ENCODE results near the gene MYL10. TPM values are rescaled to one million over a fixed set of nuclear protein-coding genes. Genes with fewer than 3 reads are reported as not detected.

Gene MYL10
- total RNA-seq, 1 experiment from 2014 or later = not detected

DNA sequence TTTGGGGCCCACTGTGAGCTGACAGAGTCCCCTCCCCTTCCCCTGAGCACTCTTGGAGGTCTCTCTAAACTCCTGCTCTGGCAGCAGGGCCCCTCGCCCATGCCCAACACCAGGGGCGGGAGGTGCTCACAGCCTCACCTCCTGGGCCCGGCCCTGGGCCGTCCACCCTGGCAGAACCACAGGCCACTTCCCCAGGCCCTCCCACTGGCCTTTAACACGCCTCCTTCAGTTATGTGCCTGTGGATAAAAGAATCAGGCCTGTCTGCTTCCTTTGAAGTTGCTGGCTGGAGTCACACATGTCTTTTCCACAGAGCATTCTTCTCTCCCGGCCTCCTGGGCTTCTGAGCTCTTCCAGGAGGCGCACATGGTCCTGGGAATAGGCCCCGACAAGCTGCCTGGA lies 10.2 kb downstream of the MYL10 start:
- H3K4me1 Mint-ChIP-seq (ENCODE audit: low read depth, unreplicated experiment) = peaks cover 12% of the 10 kb centered on the region
- intact Hi-C loops (cut with micrococcal nuclease; ENCODE audit: unreplicated experiment) = no loop called here
- no peaks in the 10 kb centered on the region for H3K9me3 Mint-ChIP-seq (ENCODE audit: unreplicated experiment)
- DNase-seq = no peak
- no peaks in the 10 kb centered on the region for H3K27me3 Mint-ChIP-seq (ENCODE audit: insufficient read depth, unreplicated experiment)
- H3K4me1 ChIP-seq = peaks cover 4% of the 10 kb centered on the region; the same call in 1 of the 2 replicates
- H3K9me3 ChIP-seq = no peaks in the 10 kb centered on the region
- H3K4me3 ChIP-seq (ENCODE audit: low read depth, low read length) = no peak overlapping the region
- ChIA-PET POLR2A (no interaction called here), CTCF (interaction anchor here (1.0 to 1.1 kb wide), 2 partner anchors 11 to 76 kb away, joined by 3 to 5 read pairs; no protein-coding TSS in a partner anchor)
- BruUV-seq (replicated peaks) = no TSS peak
- H3K36me3 Mint-ChIP-seq (ENCODE audit: insufficient read depth, unreplicated experiment) = peaks cover 6% of the 10 kb centered on the region
- H3K27ac Mint-ChIP-seq (ENCODE audit: unreplicated experiment) = peak overlapping the region; percentile 70
- no peaks in the 10 kb centered on the region for H3K36me3 ChIP-seq (ENCODE audit: control insufficient read depth, insufficient read depth, low read length)
- no peaks in the 10 kb centered on the region for H3K27me3 ChIP-seq (replicated peaks; ENCODE audit: control insufficient read depth, insufficient read depth, low read length)
- no peak overlapping the region for H3K4me3 Mint-ChIP-seq (ENCODE audit: unreplicated experiment)
- no peak for TF ChIP-seq CTCF (IDR thresholded peaks at IDR 0.05; ENCODE audit: insufficient read depth in 1 of 2, low read depth in 1 of 2, low read length in 1 of 2, severe bottlenecking in 1 of 2, unreplicated experiment in 1 of 2)

GRCh38 chr7:101618207-101618839 lies 10.8 kb downstream of the MYL10 start:
- intact Hi-C loops (cut with micrococcal nuclease; ENCODE audit: unreplicated experiment) = no loop called here
- DNase-seq = no peak
- POLR2A ChIA-PET = no interaction called here
- no peaks in the 10 kb centered on the region for H3K36me3 ChIP-seq (ENCODE audit: control insufficient read depth, insufficient read depth, low read length)
- Mint-ChIP-seq H3K27ac (ENCODE audit: unreplicated experiment) (peak overlapping the region; percentile 70), H3K4me3 (ENCODE audit: unreplicated experiment) (no peak overlapping the region), H3K4me1 (ENCODE audit: low read depth, unreplicated experiment) (peaks cover 12% of the 10 kb centered on the region), H3K27me3 (ENCODE audit: insufficient read depth, unreplicated experiment) (no peaks in the 10 kb centered on the region), H3K36me3 (ENCODE audit: insufficient read depth, unreplicated experiment) (peaks cover 6% of the 10 kb centered on the region), H3K9me3 (ENCODE audit: unreplicated experiment) (no peaks in the 10 kb centered on the region)
- H3K4me3 ChIP-seq (ENCODE audit: low read depth, low read length) = no peak overlapping the region
- H3K9me3 ChIP-seq = no peaks in the 10 kb centered on the region
- no TSS peak for BruUV-seq (replicated peaks)
- H3K27me3 ChIP-seq (replicated peaks; ENCODE audit: control insufficient read depth, insufficient read depth, low read length) = no peaks in the 10 kb centered on the region
- TF ChIP-seq CTCF (IDR thresholded peaks at IDR 0.05; ENCODE audit: insufficient read depth in 1 of 2, low read depth in 1 of 2, low read length in 1 of 2, severe bottlenecking in 1 of 2, unreplicated experiment in 1 of 2) = no peak
- CTCF ChIA-PET = interaction anchor here (1.0 to 1.1 kb wide), 2 partner anchors 12 to 75 kb away, joined by 3 to 5 read pairs; no protein-coding TSS in a partner anchor
- H3K4me1 ChIP-seq = peaks cover 4% of the 10 kb centered on the region; the same call in 1 of the 2 replicates

DNA sequence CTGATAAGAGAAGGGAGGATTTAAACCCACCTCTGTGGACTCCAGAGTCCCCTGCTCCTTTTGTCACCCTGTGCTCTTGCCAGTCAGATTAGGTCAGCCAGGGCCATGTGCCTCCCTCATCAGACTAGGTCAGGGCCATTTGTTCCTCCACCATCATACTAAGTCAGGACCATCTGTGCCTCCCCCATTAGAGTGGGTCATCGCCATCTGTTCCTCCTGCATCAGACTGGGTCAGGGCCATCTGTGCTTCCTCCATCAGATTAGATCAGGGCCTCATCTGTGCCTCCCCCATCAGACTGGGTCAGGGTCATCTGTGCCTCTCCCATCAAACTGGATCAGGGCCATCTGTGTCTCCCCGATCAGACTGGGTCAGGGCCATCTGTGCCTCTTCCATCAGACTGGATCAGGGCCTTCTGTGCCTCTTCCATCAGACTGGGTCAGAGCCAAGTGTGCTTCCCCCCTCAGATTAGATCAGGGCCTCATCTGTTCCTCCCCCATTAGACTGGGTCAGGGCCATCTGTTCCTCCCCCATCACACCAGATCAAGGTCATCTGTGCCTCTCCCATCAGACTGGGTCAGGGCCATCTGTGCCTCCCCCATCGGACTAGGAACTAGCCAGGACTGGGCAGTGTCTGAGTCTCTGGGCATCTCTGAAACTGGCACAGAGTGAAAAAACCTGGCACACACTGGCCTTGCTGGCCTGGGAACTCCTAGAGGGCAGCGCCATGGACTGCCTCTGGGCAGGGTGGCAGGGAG lies 11.5 kb downstream of the MYL10 start:
- no peak for TF ChIP-seq CTCF (IDR thresholded peaks at IDR 0.05; ENCODE audit: insufficient read depth in 1 of 2, low read depth in 1 of 2, low read length in 1 of 2, severe bottlenecking in 1 of 2, unreplicated experiment in 1 of 2)
- no peaks in the 10 kb centered on the region for H3K36me3 ChIP-seq (ENCODE audit: control insufficient read depth, insufficient read depth, low read length)
- intact Hi-C loops (cut with micrococcal nuclease; ENCODE audit: unreplicated experiment) = no loop called here
- no peaks in the 10 kb centered on the region for H3K9me3 ChIP-seq
- Mint-ChIP-seq H3K4me3 (ENCODE audit: unreplicated experiment) (no peak overlapping the region), H3K4me1 (ENCODE audit: low read depth, unreplicated experiment) (peaks cover 12% of the 10 kb centered on the region), H3K27me3 (ENCODE audit: insufficient read depth, unreplicated experiment) (no peaks in the 10 kb centered on the region), H3K9me3 (ENCODE audit: unreplicated experiment) (no peaks in the 10 kb centered on the region), H3K36me3 (ENCODE audit: insufficient read depth, unreplicated experiment) (peaks cover 11% of the 10 kb centered on the region), H3K27ac (ENCODE audit: unreplicated experiment) (no peak overlapping the region)
- peaks cover 4% of the 10 kb centered on the region; the same call in 1 of the 2 replicates for H3K4me1 ChIP-seq
- no peak overlapping the region for H3K4me3 ChIP-seq (ENCODE audit: low read depth, low read length)
- no peaks in the 10 kb centered on the region for H3K27me3 ChIP-seq (replicated peaks; ENCODE audit: control insufficient read depth, insufficient read depth, low read length)
- ChIA-PET POLR2A (no interaction called here), CTCF (no interaction called here)
- BruUV-seq (replicated peaks) = no TSS peak
- no peak for DNase-seq

Data from Caco-2 (cell line).